ENCODE measurements around the gene OTOA.

DNA sequence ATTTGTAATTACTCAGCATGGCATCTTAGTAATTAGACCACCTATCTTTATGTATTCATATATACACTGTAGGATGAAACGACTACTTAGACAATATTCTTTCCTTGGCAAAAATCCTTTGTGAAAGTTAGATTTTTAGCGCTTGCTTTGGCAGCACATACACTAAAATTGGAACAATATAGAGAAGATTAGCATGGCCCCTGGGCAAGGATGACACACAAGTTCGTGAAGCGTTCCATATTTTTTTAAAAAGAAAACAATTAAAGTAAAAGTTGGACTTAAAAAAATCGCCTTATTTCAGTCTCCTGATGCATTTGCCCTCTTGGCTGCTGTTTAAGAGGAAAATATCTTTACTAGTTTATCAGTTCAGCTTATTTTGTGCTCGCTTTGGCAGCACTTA lies 21.9 kb upstream of the OTOA start:
- no peak for TF ChIP-seq POLR2AphosphoS5 (IDR thresholded peaks at IDR 0.05; ENCODE audit: borderline replicate concordance, low read depth, low read length)
- no peak for TF ChIP-seq EZH2 (IDR thresholded peaks at IDR 0.05)

All from SK-N-MC (cell line).